ENCODE data around the gene SPAG6.
"Not testable (repeated sequence)": the region's sequence is repeated elsewhere in the genome, so short reads cannot be mapped to it uniquely, and the experiment has no call there.

The SPAG6 gene

DNA sequence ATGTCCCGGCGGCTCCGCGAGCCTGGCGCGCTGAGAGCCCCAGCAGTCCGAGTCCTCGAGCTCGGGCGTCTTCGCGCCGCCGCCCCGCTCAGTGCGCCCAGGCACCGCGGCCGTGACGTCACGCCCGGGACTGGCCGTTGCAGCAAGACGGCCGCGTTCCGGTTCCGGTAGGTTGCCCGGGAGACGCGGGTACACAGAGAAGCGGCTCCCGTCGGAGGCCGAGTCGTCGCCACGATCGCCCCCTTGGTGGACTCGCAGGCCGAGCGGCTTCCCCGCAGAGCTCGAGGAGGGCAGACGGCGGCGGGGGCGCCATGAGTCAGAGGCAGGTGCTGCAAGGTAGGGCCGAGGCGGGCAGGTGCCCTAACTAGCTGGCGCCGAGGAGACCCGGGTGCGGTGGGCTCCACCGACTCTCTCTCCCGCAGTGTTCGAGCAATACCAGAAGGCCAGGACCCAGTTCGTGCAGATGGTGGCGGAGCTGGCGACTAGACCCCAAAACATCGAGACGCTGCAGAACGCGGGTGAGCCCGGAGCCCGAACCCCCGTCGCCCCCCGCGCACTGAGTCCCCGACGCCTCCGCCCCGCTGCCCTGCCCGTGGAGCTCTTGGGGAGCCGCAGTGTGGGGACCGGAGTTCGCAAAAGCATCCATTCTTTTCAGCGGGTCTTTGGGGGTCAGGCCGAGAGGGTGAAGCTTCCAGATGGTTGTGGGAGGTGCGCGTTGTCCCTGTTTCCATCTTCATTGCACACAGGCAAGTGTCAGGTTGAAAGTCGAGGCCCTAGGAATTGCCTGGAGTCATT lies at the start of gene SPAG6:
Gene SPAG6, plus strand, starts transcription at position 196 of the 795 bp plus-strand sequence. Its CDS starts 116 bp downstream, at position 312.
- Histone ChIP-seq H3K9ac (ENCODE audit: low read depth, low read length) (peak within 1 kb of the TSS; percentile 76), H3K36me3 (ENCODE audit: insufficient read depth, low read length) (no peaks in the 10 kb centered on the region), H3K9me3 (ENCODE audit: control insufficient read depth, insufficient read depth, low read length) (no peaks in the 10 kb centered on the region), H3K4me1 (ENCODE audit: insufficient read depth, low read length) (no peaks in the 10 kb centered on the region)

GRCh38 chr10:22301193-22301592 lies 44.1 kb upstream of the SPAG6 start:
- Histone ChIP-seq H3K9me3 (ENCODE audit: control insufficient read depth, insufficient read depth, low read length) (no peaks in the 10 kb centered on the region), H3K36me3 (ENCODE audit: insufficient read depth, low read length) (no peaks in the 10 kb centered on the region), H3K9ac (ENCODE audit: low read depth, low read length) (no peak overlapping the region), H3K4me1 (ENCODE audit: insufficient read depth, low read length) (no peaks in the 10 kb centered on the region)

- Histone ChIP-seq H3K9me3 (ENCODE audit: control insufficient read depth, insufficient read depth, low read length) (no peaks in the 10 kb centered on the region), H3K9ac (ENCODE audit: low read depth, low read length) (no peak overlapping the region), H3K4me1 (ENCODE audit: insufficient read depth, low read length) (no peaks in the 10 kb centered on the region), H3K36me3 (ENCODE audit: insufficient read depth, low read length) (no peaks in the 10 kb centered on the region)
These were observed 41.8 kb upstream of the SPAG6 start for GRCh38 chr10:22303461-22303860.

DNA sequence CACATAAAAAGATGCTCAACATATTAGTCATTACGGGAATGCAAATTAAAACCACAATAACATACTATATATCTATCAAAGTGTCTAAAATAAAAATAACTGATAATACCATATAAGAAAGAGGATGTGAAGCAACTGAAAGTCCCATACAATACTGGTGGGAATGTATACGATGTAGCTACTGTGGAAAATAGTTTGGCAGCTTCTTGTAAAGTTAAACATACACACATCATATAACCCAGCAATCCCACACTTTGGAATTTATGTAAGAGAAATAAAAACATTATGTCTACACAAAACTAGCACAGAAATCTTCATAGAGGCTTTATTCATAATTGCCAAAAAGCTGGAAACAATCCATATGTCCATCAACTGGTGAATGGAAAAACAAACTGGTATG lies 39.6 kb upstream of the SPAG6 start:
- H3K36me3 ChIP-seq (ENCODE audit: insufficient read depth, low read length), result no peaks in the 10 kb centered on the region
- no peak overlapping the region for H3K9ac ChIP-seq (ENCODE audit: low read depth, low read length)
- no peaks in the 10 kb centered on the region for H3K4me1 ChIP-seq (ENCODE audit: insufficient read depth, low read length)
- no peaks in the 10 kb centered on the region for H3K9me3 ChIP-seq (ENCODE audit: control insufficient read depth, insufficient read depth, low read length)

- Histone ChIP-seq H3K36me3 (ENCODE audit: insufficient read depth, low read length) (no peaks in the 10 kb centered on the region), H3K9me3 (ENCODE audit: control insufficient read depth, insufficient read depth, low read length) (no peaks in the 10 kb centered on the region), H3K9ac (ENCODE audit: low read depth, low read length) (no peak overlapping the region), H3K4me1 (ENCODE audit: insufficient read depth, low read length) (no peaks in the 10 kb centered on the region)
These were observed 36.9 kb upstream of the SPAG6 start for GRCh38 chr10:22308390-22308789.

DNA sequence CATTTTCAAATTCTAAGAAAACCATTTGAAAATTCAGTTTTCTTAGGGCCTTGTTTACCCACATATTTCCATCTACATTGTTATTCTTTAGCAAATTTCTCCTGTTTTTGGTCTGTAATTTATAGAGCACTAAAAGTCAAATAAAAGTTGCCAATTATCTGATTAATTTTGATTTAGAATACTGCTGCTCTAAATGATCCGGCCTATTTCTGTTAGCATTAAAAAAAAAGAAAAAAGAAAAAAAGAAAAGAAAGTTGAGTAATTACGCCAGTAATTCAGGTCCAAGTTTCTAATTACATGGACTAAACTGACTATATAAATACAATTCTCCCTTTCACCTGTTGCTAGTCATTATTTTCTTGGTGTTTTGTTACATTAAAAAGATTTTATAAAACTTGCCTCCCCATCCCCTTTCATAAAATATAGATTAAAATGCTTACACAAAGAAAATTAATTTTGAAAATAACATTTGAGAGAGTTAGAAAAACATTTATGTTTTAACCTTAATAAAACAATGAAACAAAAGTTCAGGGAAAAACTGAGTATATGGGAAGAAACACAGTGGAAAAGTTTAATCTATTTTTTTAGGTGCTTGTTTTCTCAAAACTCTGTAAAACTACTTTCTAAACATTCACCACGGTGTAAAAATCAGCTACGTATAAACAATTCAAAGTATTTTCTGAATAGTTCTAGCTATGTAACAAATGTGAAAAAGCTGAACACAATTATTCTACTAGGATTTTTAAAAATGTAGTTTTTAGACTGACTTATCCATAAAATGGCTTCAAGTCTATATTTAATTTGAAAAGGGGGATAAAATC lies 35.9 kb upstream of the SPAG6 start:
- H3K4me1 ChIP-seq (ENCODE audit: insufficient read depth, low read length), result no peaks in the 10 kb centered on the region
- no peaks in the 10 kb centered on the region for H3K9me3 ChIP-seq (ENCODE audit: control insufficient read depth, insufficient read depth, low read length)
- H3K9ac ChIP-seq (ENCODE audit: low read depth, low read length), result no peak overlapping the region
- no peaks in the 10 kb centered on the region for H3K36me3 ChIP-seq (ENCODE audit: insufficient read depth, low read length)

DNA sequence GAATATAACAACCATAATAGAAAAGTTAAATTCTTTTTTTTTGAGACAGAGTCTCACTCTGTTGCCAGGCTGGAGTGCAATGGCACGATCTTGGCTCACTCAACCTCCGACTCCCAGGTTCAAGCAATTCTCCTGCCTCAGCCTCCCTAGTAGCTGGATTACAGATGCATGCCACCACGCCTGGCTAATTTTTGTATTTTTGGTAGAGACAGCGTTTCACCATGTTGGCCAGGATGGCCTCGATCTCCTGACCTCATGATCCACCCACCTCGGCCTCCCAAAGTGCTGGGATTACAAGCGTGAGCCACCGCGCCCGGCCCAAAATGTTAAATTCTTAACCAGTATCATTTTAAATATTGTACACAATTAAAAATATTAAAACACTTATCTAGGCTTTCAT lies 35.3 kb upstream of the SPAG6 start:
- not testable (repeated sequence) for H3K9me3 ChIP-seq (ENCODE audit: control insufficient read depth, insufficient read depth, low read length); H3K4me1 ChIP-seq (ENCODE audit: insufficient read depth, low read length); H3K9ac ChIP-seq (ENCODE audit: low read depth, low read length); H3K36me3 ChIP-seq (ENCODE audit: insufficient read depth, low read length)

GRCh38 chr10:22310928-22311327 lies 34.4 kb upstream of the SPAG6 start:
- H3K36me3 ChIP-seq (ENCODE audit: insufficient read depth, low read length), result no peaks in the 10 kb centered on the region
- H3K9me3 ChIP-seq (ENCODE audit: control insufficient read depth, insufficient read depth, low read length), result no peaks in the 10 kb centered on the region
- no peaks in the 10 kb centered on the region for H3K4me1 ChIP-seq (ENCODE audit: insufficient read depth, low read length)
- H3K9ac ChIP-seq (ENCODE audit: low read depth, low read length), result no peak overlapping the region

GRCh38 chr10:22314852-22315251 lies 30.4 kb upstream of the SPAG6 start:
- Histone ChIP-seq H3K4me1 (ENCODE audit: insufficient read depth, low read length) (no peaks in the 10 kb centered on the region), H3K9me3 (ENCODE audit: control insufficient read depth, insufficient read depth, low read length) (no peaks in the 10 kb centered on the region), H3K9ac (ENCODE audit: low read depth, low read length) (no peak overlapping the region), H3K36me3 (ENCODE audit: insufficient read depth, low read length) (no peaks in the 10 kb centered on the region)

DNA sequence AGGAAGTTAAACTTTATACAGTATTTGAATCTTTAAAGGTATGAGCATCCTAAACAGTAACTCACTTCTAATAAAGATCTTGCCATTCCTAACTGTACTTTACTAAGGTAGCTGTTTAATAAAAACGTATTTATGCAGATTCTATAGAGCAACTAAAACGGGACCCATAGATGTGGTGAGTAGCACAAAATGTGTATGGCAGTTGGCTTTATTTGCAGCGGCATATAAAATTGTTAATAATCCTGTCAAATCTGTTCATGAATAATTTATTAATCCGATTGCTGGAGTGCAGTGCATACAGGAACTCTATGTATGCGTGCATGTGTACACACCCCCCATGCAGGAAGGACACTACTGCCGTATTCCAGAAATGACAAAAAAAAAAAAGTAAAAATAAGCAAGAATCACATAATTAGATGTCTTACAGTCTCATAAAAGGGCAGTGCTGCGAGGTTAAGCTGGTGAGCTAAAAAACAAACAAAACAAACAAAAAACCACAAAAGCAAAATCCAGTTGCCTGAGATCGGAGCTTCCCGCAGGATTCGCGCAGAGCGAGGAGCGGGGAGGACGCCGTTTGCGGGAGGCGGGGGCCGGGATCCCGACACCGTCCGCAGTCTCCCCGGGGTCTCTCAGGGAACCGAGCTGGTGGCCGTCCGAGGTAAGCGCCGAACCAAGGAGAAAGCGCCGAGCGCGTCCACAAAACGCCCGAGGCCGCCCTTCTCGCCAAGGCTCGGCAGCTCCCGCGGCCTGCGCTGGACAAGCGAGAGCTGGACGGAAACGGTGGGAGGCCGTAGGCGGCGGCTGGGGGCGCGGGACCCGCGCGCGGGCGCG lies 29.6 kb upstream of the SPAG6 start:
- no peaks in the 10 kb centered on the region for H3K36me3 ChIP-seq (ENCODE audit: insufficient read depth, low read length)
- H3K9ac ChIP-seq (ENCODE audit: low read depth, low read length), result peak overlapping the region; percentile 69; the same call in 1 of the 2 replicates
- H3K9me3 ChIP-seq (ENCODE audit: control insufficient read depth, insufficient read depth, low read length), result no peaks in the 10 kb centered on the region
- no peaks in the 10 kb centered on the region for H3K4me1 ChIP-seq (ENCODE audit: insufficient read depth, low read length)

DNA sequence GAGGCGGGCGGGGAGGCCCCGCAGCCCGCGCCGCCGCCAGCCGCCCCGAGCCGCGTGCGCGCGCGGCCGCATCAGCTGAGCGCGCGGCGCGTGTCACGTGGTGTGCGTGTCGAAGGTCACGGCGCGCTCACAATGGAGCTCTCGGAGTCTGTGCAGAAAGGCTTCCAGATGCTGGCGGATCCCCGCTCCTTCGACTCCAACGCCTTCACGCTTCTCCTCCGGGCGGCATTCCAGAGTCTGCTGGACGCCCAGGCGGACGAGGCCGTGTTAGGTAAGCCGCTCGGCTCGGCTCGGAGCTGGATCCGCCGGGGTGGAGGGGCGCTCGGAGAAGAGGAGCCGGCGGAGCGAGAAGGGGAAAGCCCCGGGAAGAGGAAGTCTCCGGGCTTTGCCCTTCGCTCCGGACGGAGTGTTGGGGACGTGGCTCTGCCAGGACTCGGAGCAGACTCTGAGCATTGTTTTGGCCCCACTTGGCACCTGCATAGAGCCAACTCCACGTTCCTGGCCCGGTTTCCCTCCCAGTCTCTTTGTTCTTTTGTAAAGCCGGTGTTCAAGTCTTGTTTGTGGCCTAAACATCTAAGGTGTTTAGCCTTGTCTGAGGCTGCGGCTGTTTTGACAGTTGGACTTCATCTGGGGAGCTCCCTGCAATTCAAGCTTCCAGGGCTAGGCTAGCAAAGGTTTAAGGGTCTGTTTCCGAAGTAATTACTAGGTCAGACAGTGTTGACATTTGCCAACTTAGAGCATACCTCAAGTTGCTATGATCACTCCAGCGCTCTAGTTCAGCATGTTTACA lies 28.8 kb upstream of the SPAG6 start, which contains the start of gene COMMD3:
Gene COMMD3, plus strand, starts transcription at position 103 of the 790 bp plus-strand sequence. Its CDS starts 30 bp downstream, at position 133.
- H3K9me3 ChIP-seq (ENCODE audit: control insufficient read depth, insufficient read depth, low read length), result no peaks in the 10 kb centered on the region
- H3K9ac ChIP-seq (ENCODE audit: low read depth, low read length), result peak within 1 kb of the TSS; percentile 69
- H3K4me1 ChIP-seq (ENCODE audit: insufficient read depth, low read length), result no peaks in the 10 kb centered on the region
- no peaks in the 10 kb centered on the region for H3K36me3 ChIP-seq (ENCODE audit: insufficient read depth, low read length)

- no peaks in the 10 kb centered on the region for H3K9me3 ChIP-seq (ENCODE audit: control insufficient read depth, insufficient read depth, low read length)
- no peaks in the 10 kb centered on the region for H3K4me1 ChIP-seq (ENCODE audit: insufficient read depth, low read length)
- H3K36me3 ChIP-seq (ENCODE audit: insufficient read depth, low read length), result no peaks in the 10 kb centered on the region
- peak overlapping the region; percentile 69; the same call in 1 of the 2 replicates for H3K9ac ChIP-seq (ENCODE audit: low read depth, low read length)
These were observed 28.3 kb upstream of the SPAG6 start for GRCh38 chr10:22317076-22317370.

DNA sequence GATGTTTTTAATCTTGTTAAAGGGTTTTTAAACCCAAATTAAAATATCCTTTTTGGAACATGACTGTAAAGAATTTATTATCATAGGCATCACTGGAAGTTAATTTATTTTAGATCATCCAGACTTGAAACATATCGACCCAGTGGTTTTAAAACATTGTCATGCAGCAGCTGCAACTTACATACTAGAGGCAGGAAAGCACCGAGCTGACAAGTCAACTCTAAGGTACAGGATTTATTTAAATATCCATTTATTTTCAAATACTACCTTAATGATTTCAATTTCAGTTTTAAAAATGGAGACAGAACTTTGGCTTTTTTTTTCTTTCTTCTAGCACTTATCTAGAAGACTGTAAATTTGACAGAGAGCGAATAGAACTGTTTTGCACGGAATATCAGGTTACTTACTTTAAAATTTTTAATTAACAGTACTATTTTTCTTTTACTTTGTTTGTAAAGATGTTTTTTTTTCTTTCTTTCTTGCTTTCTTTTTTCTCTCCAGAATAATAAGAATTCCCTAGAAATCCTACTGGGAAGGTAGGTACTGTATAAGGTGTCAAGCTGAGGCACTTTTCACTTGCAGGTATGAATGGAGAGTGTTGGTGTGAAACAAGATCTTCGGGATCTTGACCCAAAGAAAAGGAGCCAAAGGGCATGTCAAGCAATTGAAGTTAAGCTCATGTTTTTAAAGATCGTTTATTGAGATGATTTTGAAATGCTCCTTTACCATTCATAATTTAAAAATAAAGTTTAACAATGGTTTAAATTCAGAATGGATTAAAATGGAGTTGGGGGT lies 27.3 kb upstream of the SPAG6 start:
- H3K36me3 ChIP-seq (ENCODE audit: insufficient read depth, low read length), result no peaks in the 10 kb centered on the region
- no peaks in the 10 kb centered on the region for H3K9me3 ChIP-seq (ENCODE audit: control insufficient read depth, insufficient read depth, low read length)
- no peaks in the 10 kb centered on the region for H3K4me1 ChIP-seq (ENCODE audit: insufficient read depth, low read length)
- H3K9ac ChIP-seq (ENCODE audit: low read depth, low read length), result no peak overlapping the region

Measured in ES-I3 (cell line).